NK-92 (cell line): Measurements from ENCODE around the gene PDCD4.

Experiments used
- DNase-seq: peaks from one replicate; lab custom pipeline; 2025; ENCODE audit not compliant: unreplicated experiment; lab: John Stamatoyannopoulos, UW

PDCD4 gene

DNA sequence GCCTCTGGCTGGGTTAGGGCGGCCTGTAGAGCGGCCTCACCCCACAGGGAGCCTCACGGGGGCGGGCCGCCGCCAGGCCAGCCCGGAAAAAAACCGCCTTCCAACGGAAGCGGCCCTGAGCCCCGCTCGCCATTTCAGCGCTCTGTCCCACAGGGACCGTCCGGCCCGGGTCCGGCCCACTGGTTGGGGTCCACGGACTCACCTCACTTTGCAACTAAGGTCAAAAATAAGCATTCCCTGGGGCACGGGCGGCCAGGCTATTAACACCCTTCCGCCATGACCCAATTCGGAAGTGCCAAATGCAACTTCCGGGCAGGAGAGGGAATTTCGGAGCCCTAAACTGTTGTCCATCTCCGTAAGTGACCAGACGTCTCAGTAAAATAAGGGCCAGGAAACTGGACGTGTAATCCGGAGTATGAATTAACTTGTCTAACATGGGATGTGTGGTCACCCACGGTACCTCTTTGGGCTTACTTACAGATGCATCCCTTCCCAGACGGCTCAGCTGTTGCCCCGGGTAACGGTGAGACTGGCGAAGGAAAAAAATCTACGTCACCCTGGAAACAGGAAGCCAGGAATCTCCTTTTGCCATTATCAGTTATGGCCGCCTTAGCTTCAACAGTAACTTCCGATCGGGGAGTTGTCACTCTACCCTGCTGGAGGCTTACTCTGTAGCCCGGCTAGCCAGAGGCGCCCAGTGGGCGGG, 47.1 kb downstream of the PDCD4 start, which contains the start of gene BBIP1:
TSS of gene BBIP1 (minus strand) at position 538 of the 706 bp plus-strand sequence. CDS start 1,023 bp downstream, outside the sequence.
- no peak for DNase-seq

GRCh38 chr10:110919349-110919931, 47.7 kb downstream of the PDCD4 start, which contains the start of gene SHOC2:
SHOC2 (plus strand) TSS chr10:110919604; CDS start chr10:110964359, 44,755 bp downstream.
- DNase-seq: peak; percentile 92

GRCh38 chr10:110919971-110920881, 48.5 kb downstream of the PDCD4 start:
- no peak for DNase-seq

GRCh38 chr10:110923856-110924493, 52.2 kb downstream of the PDCD4 start:
- DNase-seq: no peak

DNA sequence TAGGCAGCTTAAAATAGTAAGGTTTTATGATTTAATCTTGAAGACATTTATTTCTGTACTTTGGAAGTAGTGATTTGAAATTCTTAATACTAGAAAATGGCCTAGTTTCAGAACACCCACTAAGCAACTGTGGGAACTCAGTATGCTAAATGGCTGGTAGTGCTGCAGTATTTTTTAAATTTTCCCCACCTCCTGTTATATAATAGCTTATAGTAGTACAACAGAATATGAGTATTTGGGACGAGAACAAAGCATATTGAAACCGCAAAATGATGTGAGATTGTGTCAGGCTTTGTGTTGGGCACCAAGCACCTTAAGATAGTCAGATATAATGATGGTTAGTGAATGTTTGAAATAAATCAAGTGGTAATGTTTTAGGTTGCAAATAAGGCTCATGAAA, 55.7 kb downstream of the PDCD4 start:
- no peak for DNase-seq

GRCh38 chr10:110931769-110932381, 60.1 kb downstream of the PDCD4 start:
- no peak for DNase-seq

- DNase-seq: no peak
These were observed 60.9 kb downstream of the PDCD4 start for GRCh38 chr10:110932505-110933180.

- DNase-seq: no peak
These were observed 65.0 kb downstream of the PDCD4 start for GRCh38 chr10:110936757-110937156.

DNA sequence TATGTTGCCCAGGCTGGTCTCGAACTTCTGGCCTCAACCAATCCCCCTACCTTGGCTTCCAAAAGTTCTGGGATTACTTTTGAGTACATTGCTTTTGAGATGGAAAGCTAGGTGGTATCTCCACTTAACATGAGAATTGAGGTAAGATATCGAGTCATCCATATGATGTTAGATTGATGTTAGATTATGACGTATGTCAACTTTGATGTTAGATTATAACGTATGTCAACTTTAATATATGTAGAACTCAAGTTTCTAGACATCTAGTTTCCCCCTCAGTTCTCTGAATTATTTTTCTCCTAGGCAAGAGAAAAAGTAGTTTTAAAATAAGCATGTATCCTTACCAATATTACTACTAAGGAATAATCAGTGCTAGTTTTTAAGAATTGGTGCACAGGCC, 67.7 kb downstream of the PDCD4 start:
- no peak for DNase-seq

GRCh38 chr10:110944792-110945396, 73.2 kb downstream of the PDCD4 start:
- no peak for DNase-seq

- DNase-seq: no peak
These were observed 74.8 kb downstream of the PDCD4 start for GRCh38 chr10:110946496-110946895.

- no peak for DNase-seq
These were observed 75.4 kb downstream of the PDCD4 start for GRCh38 chr10:110947061-110947595.
